Ovary (tissue), 3 donors: ENCODE measurements around the gene CDC42EP1.

ENCODE experiments used
- CTCF ChIP-seq, 3 donors: fragments of 450-650 bp in 2 of 3; fragments of 200-600 bp in 1 of 3; IDR thresholded peaks; one replicate each; pipeline versions ENCODE4 v1.5.1 to v1.8.0; 2016 to 2022; ENCODE audit warnings: antibody characterized with exemption in 3 of 3, mild to moderate bottlenecking in 1 of 3
- EP300 ChIP-seq: sonication (generic); formaldehyde crosslinking; IDR thresholded peaks from one replicate; pipeline ENCODE4 v1.6.1; 2017; ENCODE audit warnings: antibody characterized with exemption
- donor health status: DM: no; HTN: no; CAD: no.

GRCh38 chr22:37521236-37521739, 39.0 kb upstream of the CDC42EP1 start:
- no peak for TF ChIP-seq CTCF (IDR thresholded peaks at IDR 0.05)
- no peak for TF ChIP-seq EP300
